HG03342 (cell line): ENCODE results near the gene IRAK3.
A peak's percentile ranks its signal among the peaks of the same experiment; 100 is the strongest.

ENCODE experiments used
- ATAC-seq: cut with Tn5 transposase; IDR thresholded peaks from one replicate; pipeline ENCODE4 v1.9.1; 2021; ENCODE audit warnings: mild to moderate bottlenecking, moderate library complexity; ENCODE audit not compliant: unreplicated experiment

IRAK3 gene

GRCh38 chr12:66252771-66253170, 63.8 kb downstream of the IRAK3 start:
- no peak for ATAC-seq

DNA sequence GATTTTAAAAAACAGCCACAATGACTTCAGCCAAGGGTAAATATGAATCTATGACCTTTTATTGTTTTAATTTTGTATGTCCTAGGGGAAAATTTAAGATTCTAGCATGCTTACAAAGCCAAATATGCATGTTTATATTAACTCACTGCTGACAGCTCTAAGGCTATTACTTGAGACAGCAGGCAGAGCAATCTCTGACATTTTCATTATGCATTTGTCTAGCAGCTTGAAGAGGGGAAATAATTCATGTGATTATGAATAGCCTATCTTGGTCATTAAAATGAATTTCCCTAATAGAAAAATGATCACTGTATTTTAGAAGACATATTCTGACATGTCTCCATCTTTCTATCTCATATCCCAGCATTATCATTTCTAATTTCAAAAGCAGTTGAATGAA, 66.7 kb downstream of the IRAK3 start:
- no peak for ATAC-seq

GRCh38 chr12:66258011-66258410, 69.0 kb downstream of the IRAK3 start:
- no peak for ATAC-seq

DNA sequence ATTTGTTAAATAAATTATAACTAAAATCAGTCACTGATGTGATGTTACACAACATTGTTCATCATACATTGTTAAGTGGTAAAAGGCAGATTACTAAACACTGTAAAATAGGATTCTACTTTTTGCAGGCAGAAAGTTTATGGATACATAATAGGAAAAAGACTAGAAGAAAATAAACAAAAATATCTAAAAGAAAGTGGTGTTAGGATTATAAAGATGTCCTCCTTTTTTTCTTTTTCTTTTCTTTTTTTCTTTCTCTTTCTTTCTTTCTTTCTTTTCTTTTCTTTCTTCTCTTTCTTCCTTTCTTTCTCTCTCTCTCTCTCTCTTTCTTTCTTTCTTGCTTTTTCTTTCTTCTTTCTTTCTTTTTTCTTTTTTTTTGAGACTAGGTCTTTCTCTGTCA, 73.7 kb downstream of the IRAK3 start:
- no peak for ATAC-seq

GRCh38 chr12:66268562-66268961, 79.5 kb downstream of the IRAK3 start:
- no peak for ATAC-seq

DNA sequence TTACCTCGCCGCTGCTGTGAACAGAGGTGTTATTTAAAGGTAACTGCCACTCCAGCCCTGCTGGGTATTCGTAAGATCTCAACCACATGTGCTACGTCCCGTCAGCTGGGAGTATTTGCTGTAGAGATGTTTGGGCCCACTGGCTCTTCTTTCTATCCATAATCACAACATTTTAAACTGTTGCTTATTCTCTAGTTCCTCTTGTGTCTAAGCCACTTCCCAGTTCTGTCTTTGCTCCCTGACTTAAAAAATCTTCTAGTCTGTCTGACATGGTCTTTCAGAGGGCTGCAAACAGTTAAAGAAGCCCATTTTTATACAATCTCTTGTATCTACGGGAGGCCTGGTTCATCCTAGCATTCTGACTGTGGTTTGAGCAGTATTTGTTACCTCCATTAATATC, 80.1 kb downstream of the IRAK3 start:
- no peak for ATAC-seq

GRCh38 chr12:66269757-66270383, 80.9 kb downstream of the IRAK3 start:
- peak; percentile 75 for ATAC-seq

- ATAC-seq = no peak
These were observed 81.6 kb downstream of the IRAK3 start for GRCh38 chr12:66270613-66271012.

DNA sequence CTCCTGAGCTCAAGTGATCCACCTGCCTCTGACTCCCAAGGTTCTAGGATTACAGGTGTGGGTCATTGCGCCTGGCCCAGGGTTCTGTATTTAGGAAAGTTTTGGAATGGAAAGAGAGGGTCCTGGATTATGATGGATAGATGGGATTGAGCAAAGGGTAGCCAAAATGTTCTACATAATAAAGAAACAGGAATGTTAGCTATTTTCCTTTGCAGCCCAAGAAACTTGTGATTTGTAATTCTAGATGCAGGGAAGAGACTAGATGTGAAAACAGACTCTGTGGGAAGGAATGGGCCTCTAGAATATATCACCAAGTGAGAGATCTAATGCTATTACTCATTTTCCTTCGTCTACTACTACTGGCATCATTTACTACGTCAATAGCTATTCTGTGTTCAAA, 83.6 kb downstream of the IRAK3 start:
- ATAC-seq = no peak

- ATAC-seq = no peak
These were observed 84.1 kb downstream of the IRAK3 start for GRCh38 chr12:66273147-66273546.

DNA sequence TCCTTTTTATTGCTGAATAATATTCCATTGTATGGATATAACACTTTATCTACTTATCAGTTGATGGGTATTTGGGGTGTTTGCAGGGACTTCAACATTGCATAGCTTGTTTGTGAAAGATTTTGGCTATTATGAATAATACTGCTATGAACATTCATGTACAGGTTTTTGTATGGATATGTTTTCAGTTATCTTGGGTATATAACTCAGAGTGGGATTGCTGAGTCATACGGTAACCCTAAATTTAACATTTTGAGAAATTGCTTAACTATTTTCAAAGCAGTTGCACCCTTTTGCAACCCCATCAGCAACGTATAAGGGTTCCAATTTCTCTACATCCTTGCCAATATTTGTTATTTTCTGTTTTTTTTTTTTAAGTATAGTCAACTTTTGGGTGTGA, 86.0 kb downstream of the IRAK3 start:
- no peak for ATAC-seq

DNA sequence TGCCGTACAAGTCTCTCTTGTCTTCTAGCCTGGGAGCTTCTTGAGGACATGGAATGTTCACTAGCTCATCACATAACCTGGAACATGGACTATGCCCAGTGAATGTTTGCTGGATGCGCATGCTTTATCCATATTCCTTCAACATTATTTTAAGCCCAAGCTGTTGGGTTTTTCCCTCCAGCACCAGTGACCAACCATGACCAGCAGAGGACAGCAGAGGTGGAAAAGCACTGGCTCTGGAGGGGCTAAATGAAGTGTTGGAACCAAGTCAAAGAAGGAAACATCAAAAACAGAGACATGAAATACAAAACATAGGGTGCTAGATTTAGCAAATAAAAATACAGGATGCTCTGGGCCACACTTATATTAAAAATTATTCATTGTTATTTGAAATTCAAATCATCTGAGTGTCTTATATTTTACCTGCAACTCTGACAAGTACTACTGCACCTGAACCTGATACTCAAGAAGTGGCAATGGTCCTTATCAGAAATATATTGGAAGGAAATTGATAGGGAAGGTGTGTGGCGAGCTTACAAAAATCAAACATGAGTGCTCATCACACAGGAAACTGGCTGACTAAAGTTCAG, 90.2 kb downstream of the IRAK3 start:
- ATAC-seq = no peak

- no peak for ATAC-seq
These were observed 91.5 kb downstream of the IRAK3 start for GRCh38 chr12:66280561-66280960.

DNA sequence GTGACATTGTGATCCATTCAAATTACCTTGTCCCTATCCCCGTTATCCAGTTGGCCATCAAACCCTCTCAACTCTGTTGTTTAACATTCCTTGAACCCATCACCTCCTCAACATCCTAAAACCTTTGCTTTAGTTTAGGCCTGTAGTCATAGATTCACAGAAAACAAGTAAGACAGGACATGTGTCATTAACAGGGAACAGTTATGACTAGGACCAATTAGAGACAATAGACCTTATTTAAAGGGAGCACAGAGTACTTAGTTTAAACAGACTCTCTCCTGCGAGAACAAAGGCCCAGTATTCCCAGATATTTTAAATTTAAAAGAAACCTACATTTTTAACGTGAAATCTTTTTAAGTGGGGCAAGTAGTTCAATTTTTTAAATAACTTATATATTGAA, 93.2 kb downstream of the IRAK3 start:
- ATAC-seq = no peak

DNA sequence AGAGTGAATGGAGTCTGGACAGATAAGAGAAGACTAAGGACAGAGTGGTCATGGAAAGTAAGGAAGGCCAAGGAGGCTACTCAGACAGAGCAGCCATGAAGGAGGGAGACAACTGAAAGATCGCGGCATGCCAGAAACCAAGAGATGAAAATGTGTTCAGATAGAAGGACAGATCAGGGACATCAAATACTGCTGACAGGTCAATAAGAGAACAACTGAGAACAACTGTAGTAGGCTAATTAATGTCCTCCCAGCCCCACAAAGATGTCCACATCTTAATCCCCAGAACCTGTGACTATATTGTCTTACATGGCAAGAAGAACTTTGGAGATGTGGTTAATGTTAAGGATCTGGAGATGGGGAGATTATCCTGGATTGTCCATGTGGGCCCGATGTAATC, 98.3 kb downstream of the IRAK3 start:
- no peak for ATAC-seq

GRCh38 chr12:66288121-66288520, 99.1 kb downstream of the IRAK3 start:
- no peak for ATAC-seq

GRCh38 chr12:66289485-66289884, 100.5 kb downstream of the IRAK3 start:
- ATAC-seq = no peak

DNA sequence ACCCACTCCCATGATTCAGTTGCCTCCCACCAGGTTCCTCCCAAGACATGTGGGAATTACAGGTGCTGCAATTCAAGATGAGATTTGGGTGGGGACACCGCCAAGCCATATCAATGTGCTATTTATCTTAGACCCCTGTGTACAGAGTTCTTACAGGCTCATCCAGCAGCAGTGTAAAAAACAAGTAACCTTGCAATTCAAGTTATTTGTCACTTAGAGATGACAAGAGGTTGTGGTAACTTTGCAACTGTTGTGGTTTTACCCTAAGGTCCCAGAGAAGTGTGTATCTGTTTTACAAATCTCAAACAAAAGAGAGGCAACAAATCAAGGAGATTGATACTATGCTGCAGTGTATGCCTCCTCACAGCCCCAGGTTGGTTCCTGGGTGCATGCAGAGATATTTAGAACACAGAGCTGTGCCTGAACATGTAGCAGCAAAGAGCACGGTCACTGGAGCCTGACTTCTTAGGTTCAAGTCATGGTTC, 101.7 kb downstream of the IRAK3 start:
- ATAC-seq = no peak

- no peak for ATAC-seq
These were observed 107.2 kb downstream of the IRAK3 start for GRCh38 chr12:66296176-66296683.

DNA sequence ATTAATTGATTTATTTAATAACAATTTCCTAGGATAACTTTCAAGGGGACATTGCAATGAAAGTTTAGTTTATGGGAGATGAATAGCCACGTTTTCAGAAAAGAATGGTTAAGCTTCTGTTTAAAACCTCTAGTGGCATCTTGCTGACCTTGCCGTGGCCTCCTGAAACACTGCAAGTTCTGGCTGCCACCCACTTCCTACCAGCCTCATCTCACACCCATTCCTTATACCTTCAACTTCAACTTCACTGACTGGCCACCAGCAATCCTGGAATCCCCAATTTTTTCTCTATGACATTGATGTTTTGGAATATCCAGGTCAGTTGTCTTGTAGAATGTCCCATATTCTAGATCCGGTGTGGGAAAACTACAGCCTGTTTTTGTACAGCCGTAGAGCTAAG, 108.1 kb downstream of the IRAK3 start:
- no peak for ATAC-seq

GRCh38 chr12:66297923-66298322, 108.9 kb downstream of the IRAK3 start:
- no peak for ATAC-seq

GRCh38 chr12:66301944-66302826, 113.2 kb downstream of the IRAK3 start, which contains the start of gene HELB:
Gene HELB (plus strand): TSS chr12:66302493. CDS start chr12:66302604, 111 bp downstream.
- ATAC-seq = peak; percentile 91
